Trophoblast cell (in vitro differentiated cells and primary cell): ENCODE results near the gene ACACA.

Source experiments
- DNase-seq, 2 donors: peaks; one replicate each; pipeline ENCODE4 v3.0.0-alpha.2; 2016
- H2AFZ ChIP-seq: 2 replicates; pipeline ENCODE4 v1.6.1; 2013; ENCODE audit warnings: low read length, moderate library complexity, mild to moderate bottlenecking; ENCODE audit not compliant: insufficient read depth, poor library complexity
- H2AK5ac ChIP-seq: 2 replicates; pipeline ENCODE4 v1.6.1; 2013; ENCODE audit warnings: mild to moderate bottlenecking, low read length
- H2BK120ac ChIP-seq: 2 replicates; pipeline ENCODE4 v1.6.1; 2013; ENCODE audit warnings: low read length, mild to moderate bottlenecking, moderate library complexity; ENCODE audit not compliant: insufficient read depth, poor library complexity
- H2BK12ac ChIP-seq: 2 replicates; pipeline ENCODE4 v1.6.1; 2013; ENCODE audit warnings: mild to moderate bottlenecking, low read length, moderate library complexity
- H2BK5ac ChIP-seq: 2 replicates; pipeline ENCODE4 v1.6.1; 2013; ENCODE audit warnings: low read length, low read depth, moderate library complexity, mild to moderate bottlenecking; ENCODE audit not compliant: poor library complexity
- H3K14ac ChIP-seq: 2 replicates; pipeline ENCODE4 v1.6.1; 2013; ENCODE audit warnings: mild to moderate bottlenecking, low read length
- H3K18ac ChIP-seq: 2 replicates; pipeline ENCODE4 v1.6.1; 2013; ENCODE audit warnings: mild to moderate bottlenecking, low read length
- H3K23ac ChIP-seq: 2 replicates; pipeline ENCODE4 v1.6.1; 2013; ENCODE audit warnings: low read length
- H3K27ac ChIP-seq: 2 replicates; pipeline ENCODE4 v1.5.1; 2013; ENCODE audit warnings: low read depth, mild to moderate bottlenecking, inconsistent platforms, low read length, moderate library complexity
- H3K27me3 ChIP-seq: 2 replicates; pipeline ENCODE4 v1.6.1; 2013; ENCODE audit warnings: inconsistent platforms, mild to moderate bottlenecking, low read length, moderate library complexity; ENCODE audit not compliant: insufficient read depth
- H3K36me3 ChIP-seq, 2 experiments: 1 replicate in 1 of 2; 2 replicates in 1 of 2; pipeline ENCODE4 v1.6.1; 2013; ENCODE audit warnings: low read length in 2 of 2, mild to moderate bottlenecking in 2 of 2, moderate library complexity in 1 of 2; ENCODE audit not compliant: insufficient read depth in 2 of 2, control insufficient read depth in 1 of 2
- H3K4ac ChIP-seq: 2 replicates; pipeline ENCODE4 v1.6.1; 2013; ENCODE audit warnings: low read depth, mild to moderate bottlenecking, low read length, moderate library complexity
- H3K4me1 ChIP-seq, 2 experiments: 1 replicate in 1 of 2; 2 replicates in 1 of 2; pipeline ENCODE4 v1.6.1; 2013; ENCODE audit warnings: low read length in 2 of 2, mild to moderate bottlenecking in 2 of 2, moderate library complexity in 1 of 2; ENCODE audit not compliant: insufficient read depth in 2 of 2, control insufficient read depth in 1 of 2
- H3K4me2 ChIP-seq: 2 replicates; pipeline ENCODE4 v1.6.1; 2013; ENCODE audit warnings: inconsistent platforms, mild to moderate bottlenecking, low read length, moderate library complexity
- H3K4me3 ChIP-seq: 2 replicates; pipeline ENCODE4 v1.5.1; 2013; ENCODE audit warnings: mild to moderate bottlenecking, low read depth, low read length, inconsistent platforms
- H3K79me1 ChIP-seq: one replicate; pipeline ENCODE4 v1.6.1; 2013; ENCODE audit warnings: low read length
- H3K79me2 ChIP-seq: 2 replicates; pipeline ENCODE4 v1.6.1; 2013; ENCODE audit warnings: low read length, mild to moderate bottlenecking; ENCODE audit not compliant: control insufficient read depth, insufficient read depth, poor library complexity
- H3K9ac ChIP-seq: 2 replicates; pipeline ENCODE4 v1.6.1; 2013; ENCODE audit warnings: mild to moderate bottlenecking, low read length
- H3K9me3 ChIP-seq: 2 replicates; pipeline ENCODE4 v1.6.1; 2013; ENCODE audit warnings: low read depth, mild to moderate bottlenecking, control low read depth, inconsistent platforms, low read length; ENCODE audit not compliant: insufficient read depth
- H4K12ac ChIP-seq: 2 replicates; pipeline ENCODE4 v1.6.1; 2013; ENCODE audit warnings: low read depth, mild to moderate bottlenecking, low read length, moderate library complexity
- H4K8ac ChIP-seq: 2 replicates; pipeline ENCODE4 v1.6.1; 2013; ENCODE audit warnings: low read depth, mild to moderate bottlenecking, low read length, moderate library complexity
- H4K91ac ChIP-seq: one replicate; pipeline ENCODE4 v1.6.1; 2013; ENCODE audit warnings: low read depth, mild to moderate bottlenecking, low read length, moderate library complexity
- WGBS: extraction: QIAGEN DNeasy Blood & Tissue Kit; methylation state at CpG from one replicate; pipeline ENCODE4 v1.1.7; 2013; ENCODE audit warnings: missing lambda C conversion rate; ENCODE audit not compliant: insufficient read length, insufficient coverage; ENCODE audit errors: extremely low coverage; 5-methylcytosine and 5-hydroxymethylcytosine counted together

Gene ACACA

DNA sequence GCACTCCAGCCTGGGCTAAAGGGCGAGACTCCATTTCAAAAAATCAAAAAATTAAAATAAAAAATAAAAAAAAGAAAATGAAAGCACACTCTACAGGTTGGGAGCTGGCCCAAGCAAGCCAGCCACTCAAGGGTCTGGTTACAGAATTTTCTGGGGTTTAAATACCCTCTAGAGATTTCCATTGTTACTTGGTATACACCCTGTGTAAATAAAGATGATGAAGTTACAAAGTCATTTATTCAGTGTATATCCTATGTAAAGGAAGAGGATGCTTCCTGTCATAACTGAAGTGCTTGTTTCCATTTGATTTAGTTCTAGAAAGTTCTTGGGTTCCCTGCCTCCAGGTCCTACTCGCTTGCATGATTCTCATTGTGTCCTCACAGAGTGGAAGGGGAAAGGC is 110.7 kb downstream of the ACACA start:
- H3K4me2 ChIP-seq: no peak overlapping the region
- no CpG with 5 or more reads among the region's 2 CpGs for WGBS

GRCh38 chr17:37294888-37295287 is 111.7 kb downstream of the ACACA start:
- Histone ChIP-seq H3K27me3 (no peaks in the 10 kb centered on the region), H3K9ac (no peak overlapping the region), H3K4me1 (peaks cover 0 to 3% of the 10 kb centered on the region in 2 experiments), H3K4me2 (no peak overlapping the region), H3K79me2 (no peaks in the 10 kb centered on the region), H4K12ac (no peak overlapping the region), H3K4me3 (no peak overlapping the region), H2BK5ac (no peak overlapping the region), H3K79me1 (no peaks in the 10 kb centered on the region), H4K8ac (no peak overlapping the region), H2BK12ac (no peak overlapping the region), H3K9me3 (no peaks in the 10 kb centered on the region), H4K91ac (no peak overlapping the region), H3K4ac (no peak overlapping the region), H3K36me3 (no peaks in the 10 kb centered on the region), H3K27ac (no peak overlapping the region), H2BK120ac (no peak overlapping the region), H2AK5ac (no peak overlapping the region), H3K23ac (no peak overlapping the region), H3K14ac (no peak overlapping the region), H3K18ac (no peak overlapping the region), H2AFZ (no peak overlapping the region)
- WGBS: no CpG with 5 or more reads among the region's 4 CpGs
- DNase-seq: no peak

More for the DNA sequence above, 110.7 kb downstream of the ACACA start:
- Histone ChIP-seq H3K79me1 (no peaks in the 10 kb centered on the region), H2AFZ (no peak overlapping the region), H2BK12ac (no peak overlapping the region), H3K79me2 (no peaks in the 10 kb centered on the region), H3K23ac (no peak overlapping the region), H4K12ac (no peak overlapping the region), H3K9me3 (no peaks in the 10 kb centered on the region), H4K91ac (no peak overlapping the region), H3K36me3 (no peaks in the 10 kb centered on the region), H2BK5ac (no peak overlapping the region), H2BK120ac (no peak overlapping the region), H3K18ac (no peak overlapping the region), H3K14ac (no peak overlapping the region), H2AK5ac (no peak overlapping the region), H3K27me3 (no peaks in the 10 kb centered on the region), H3K4me1 (peaks cover 0 to 2% of the 10 kb centered on the region in 2 experiments), H3K4me3 (no peak overlapping the region), H3K9ac (no peak overlapping the region), H3K4ac (no peak overlapping the region), H3K27ac (no peak overlapping the region), H4K8ac (no peak overlapping the region)
- DNase-seq: no peak

GRCh38 chr17:37293770-37294169 is 112.9 kb downstream of the ACACA start:
- Histone ChIP-seq H3K4ac (no peak overlapping the region), H3K4me2 (no peak overlapping the region), H3K9ac (no peak overlapping the region), H3K79me2 (no peaks in the 10 kb centered on the region), H4K8ac (no peak overlapping the region), H4K91ac (no peak overlapping the region), H3K4me1 (peaks cover 0 to 1% of the 10 kb centered on the region in 2 experiments), H3K36me3 (no peaks in the 10 kb centered on the region), H3K27me3 (no peaks in the 10 kb centered on the region), H3K18ac (no peak overlapping the region), H4K12ac (no peak overlapping the region), H3K27ac (no peak overlapping the region), H2AFZ (no peak overlapping the region), H2BK120ac (no peak overlapping the region), H3K14ac (no peak overlapping the region), H3K79me1 (no peaks in the 10 kb centered on the region), H3K9me3 (no peaks in the 10 kb centered on the region), H3K23ac (no peak overlapping the region), H2AK5ac (no peak overlapping the region), H3K4me3 (no peak overlapping the region), H2BK5ac (no peak overlapping the region), H2BK12ac (no peak overlapping the region)
- no CpG with 5 or more reads among the region's 5 CpGs for WGBS
- no peak for DNase-seq

DNA sequence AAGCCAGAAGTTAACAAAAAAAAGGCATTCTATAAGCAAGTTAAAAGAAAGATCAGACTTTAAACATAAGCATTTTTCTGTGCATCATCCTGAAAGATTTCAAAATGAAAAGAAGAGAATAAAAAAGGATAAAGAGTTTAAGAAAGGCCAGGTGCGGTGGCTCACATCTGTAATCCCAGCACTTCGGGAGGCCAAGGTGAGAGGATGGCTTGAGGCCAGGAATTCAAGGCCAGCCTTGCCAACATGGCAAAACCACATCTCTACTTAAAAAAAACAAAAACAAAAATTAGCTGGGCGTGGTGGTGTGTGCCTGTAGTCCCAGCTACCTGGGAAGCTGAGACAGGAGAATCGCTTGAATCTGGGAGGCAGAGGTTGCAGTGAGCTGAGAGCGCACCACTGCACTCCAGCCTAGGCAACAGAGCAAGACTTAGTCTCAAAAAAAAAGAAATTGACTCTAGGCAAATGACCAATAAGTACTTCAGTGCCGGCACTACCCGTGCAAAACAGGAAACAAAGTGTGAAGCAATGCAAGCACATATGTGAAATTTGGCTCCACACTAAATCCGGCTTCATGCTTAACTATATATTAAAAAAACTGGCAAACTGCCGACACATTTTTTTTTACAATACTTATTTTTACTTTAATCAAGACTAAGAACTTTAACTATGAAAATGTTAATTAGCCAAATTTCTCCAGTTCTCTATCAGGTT is 114.1 kb downstream of the ACACA start:
- Histone ChIP-seq H4K8ac (no peak overlapping the region), H3K9ac (no peak overlapping the region), H4K12ac (no peak overlapping the region), H3K9me3 (no peaks in the 10 kb centered on the region), H2BK12ac (no peak overlapping the region), H3K79me1 (no peaks in the 10 kb centered on the region), H3K79me2 (no peaks in the 10 kb centered on the region), H2BK5ac (no peak overlapping the region), H3K27me3 (no peaks in the 10 kb centered on the region), H3K4me1 (peaks cover 0 to 1% of the 10 kb centered on the region in 2 experiments), H3K14ac (no peak overlapping the region), H3K36me3 (no peaks in the 10 kb centered on the region), H2BK120ac (no peak overlapping the region), H3K4me3 (no peak overlapping the region), H3K23ac (no peak overlapping the region), H3K27ac (no peak overlapping the region), H2AFZ (no peak overlapping the region), H3K4ac (no peak overlapping the region), H2AK5ac (no peak overlapping the region), H3K18ac (no peak overlapping the region), H4K91ac (no peak overlapping the region), H3K4me2 (no peak overlapping the region)
- no CpG with 5 or more reads among the region's 9 CpGs for WGBS
- no peak for DNase-seq
